ENCODE results near the gene SNUPN.

The SNUPN gene

GRCh38 chr15:75640483-75641178 lies 15.1 kb upstream of the SNUPN start:
- H3K4me3 ChIP-seq (ENCODE audit: low read length): peak overlapping the region; percentile 99
- peak; percentile 64 for TF ChIP-seq CTCF (IDR thresholded peaks at IDR 0.05; ENCODE audit: low read depth, low read length, poor library complexity, severe bottlenecking)
- TF ChIP-seq EZH2phosphoT487 (IDR thresholded peaks at IDR 0.05; ENCODE audit: borderline replicate concordance, low read length): no peak
- H3K27ac ChIP-seq (ENCODE audit: low read depth, low read length): peak overlapping the region; percentile 78
- H3K4me1 ChIP-seq (ENCODE audit: control insufficient read depth, low read length): peaks cover 33% of the 10 kb centered on the region
- H3K27me3 ChIP-seq (ENCODE audit: control insufficient read depth, low read length): peaks cover 3% of the 10 kb centered on the region; the same call in 1 of the 2 replicates
- peaks cover 34% of the 10 kb centered on the region for H3K36me3 ChIP-seq (ENCODE audit: control insufficient read depth, low read length)
- peaks cover 44% of the 10 kb centered on the region for H3K79me2 ChIP-seq (ENCODE audit: control insufficient read depth, low read length)
- no peaks in the 10 kb centered on the region for H3K9me3 ChIP-seq (ENCODE audit: control insufficient read depth, insufficient read depth, low read length)
- H3F3A ChIP-seq (ENCODE audit: control insufficient read depth, insufficient read depth): peaks cover 9% of the 10 kb centered on the region
- H3K9me2 ChIP-seq (replicated peaks; ENCODE audit: control insufficient read depth, low read length): no peaks in the 10 kb centered on the region
- H3K4me2 ChIP-seq (ENCODE audit: low read length): peak overlapping the region; percentile 96
- peaks cover 22% of the 10 kb centered on the region for H4K20me1 ChIP-seq (ENCODE audit: control insufficient read depth, insufficient read depth, low read depth, low read length)

DNA sequence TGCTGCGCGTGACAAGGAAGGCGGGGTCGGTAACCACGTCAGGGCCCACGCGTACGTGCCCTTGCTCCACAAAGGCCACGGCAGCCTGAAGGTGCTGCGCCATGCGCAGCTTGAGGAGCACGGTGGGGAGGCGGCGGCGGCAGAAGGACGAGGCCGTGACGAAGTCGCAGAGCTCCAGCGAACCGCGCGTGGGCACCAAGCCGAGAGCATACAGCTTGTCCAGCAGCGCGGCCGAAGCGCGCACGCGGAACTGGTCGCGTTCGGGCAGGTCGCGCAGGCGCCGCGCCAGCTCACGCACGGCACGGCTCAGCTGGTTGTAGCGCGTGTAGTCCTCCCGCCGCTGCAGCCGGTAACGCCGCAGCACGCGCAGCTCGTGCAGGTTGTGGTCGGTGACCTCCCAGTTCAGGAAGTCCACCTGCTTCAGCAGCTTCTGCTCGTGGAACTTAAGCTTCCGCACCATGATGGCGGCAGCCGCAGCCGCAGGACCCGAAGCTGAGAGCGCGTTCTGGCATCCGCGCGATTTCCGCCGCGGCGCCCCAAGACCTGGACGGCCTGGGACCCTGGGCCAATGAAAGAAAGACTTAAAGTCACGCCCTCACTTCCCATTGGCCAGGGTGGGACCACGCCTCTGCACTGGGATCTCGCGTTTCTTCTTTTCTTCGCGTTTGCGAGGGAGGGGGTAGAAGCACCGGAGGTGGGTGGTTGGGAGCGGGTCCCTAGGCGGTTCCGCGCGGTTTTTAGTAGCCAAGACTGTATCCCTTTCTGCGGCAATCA lies 14.4 kb upstream of the SNUPN start, which contains the start of gene IMP3:
Gene IMP3 (minus strand): TSS at position 516 of the 774 bp plus-strand sequence. CDS start 56 bp downstream, at position 460.
- Histone ChIP-seq H3K4me2 (ENCODE audit: low read length) (peak within 1 kb of the TSS; percentile 96), H3K4me1 (ENCODE audit: control insufficient read depth, low read length) (peaks cover 33% of the 10 kb centered on the region), H3K36me3 (ENCODE audit: control insufficient read depth, low read length) (peaks cover 34% of the 10 kb centered on the region), H3K4me3 (ENCODE audit: low read length) (peak within 1 kb of the TSS; percentile 99), H3K27ac (ENCODE audit: low read depth, low read length) (peak within 1 kb of the TSS; percentile 78), H3K27me3 (ENCODE audit: control insufficient read depth, low read length) (peaks cover 3% of the 10 kb centered on the region; the same call in 1 of the 2 replicates), H4K20me1 (ENCODE audit: control insufficient read depth, insufficient read depth, low read depth, low read length) (peaks cover 22% of the 10 kb centered on the region), H3K9me2 (replicated peaks; ENCODE audit: control insufficient read depth, low read length) (no peaks in the 10 kb centered on the region), H3F3A (ENCODE audit: control insufficient read depth, insufficient read depth) (peaks cover 9% of the 10 kb centered on the region), H3K9me3 (ENCODE audit: control insufficient read depth, insufficient read depth, low read length) (no peaks in the 10 kb centered on the region), H3K79me2 (ENCODE audit: control insufficient read depth, low read length) (peaks cover 45% of the 10 kb centered on the region)
- TF ChIP-seq EZH2phosphoT487 (IDR thresholded peaks at IDR 0.05; ENCODE audit: borderline replicate concordance, low read length) (no peak), CTCF (IDR thresholded peaks at IDR 0.05; ENCODE audit: low read depth, low read length, poor library complexity, severe bottlenecking) (no peak)

DNA sequence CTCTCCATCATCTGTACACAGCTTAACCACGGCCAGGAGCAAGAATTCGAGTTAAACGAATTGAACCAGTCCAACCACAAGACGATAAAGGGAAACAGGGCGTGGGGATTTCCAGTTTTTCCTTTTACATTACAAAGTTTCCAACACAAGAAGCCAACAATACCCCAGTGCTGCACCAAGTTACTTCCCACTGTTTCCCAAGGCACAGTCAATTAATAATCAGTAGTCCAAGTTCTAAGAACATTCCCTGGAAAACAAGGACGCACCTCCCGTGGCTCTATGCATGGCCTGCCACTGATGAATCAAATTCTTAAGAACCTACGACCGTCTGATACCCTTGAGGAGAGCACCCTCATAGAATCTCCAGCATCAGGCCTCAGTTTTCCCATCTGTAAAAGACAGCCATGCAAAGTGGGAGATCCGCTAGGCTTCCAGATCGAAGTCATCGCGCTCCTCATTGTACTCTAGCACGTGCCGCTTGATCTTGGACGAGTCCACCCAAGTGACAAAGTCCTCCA lies 13.7 kb upstream of the SNUPN start:
- peaks cover 45% of the 10 kb centered on the region for H3K79me2 ChIP-seq (ENCODE audit: control insufficient read depth, low read length)
- H3K27ac ChIP-seq (ENCODE audit: low read depth, low read length): peak overlapping the region; percentile 78
- H3F3A ChIP-seq (ENCODE audit: control insufficient read depth, insufficient read depth): peaks cover 9% of the 10 kb centered on the region
- peaks cover 33% of the 10 kb centered on the region for H3K4me1 ChIP-seq (ENCODE audit: control insufficient read depth, low read length)
- no peaks in the 10 kb centered on the region for H3K27me3 ChIP-seq (ENCODE audit: control insufficient read depth, low read length)
- peak overlapping the region; percentile 99 for H3K4me3 ChIP-seq (ENCODE audit: low read length)
- H3K4me2 ChIP-seq (ENCODE audit: low read length): peak overlapping the region; percentile 71
- peaks cover 22% of the 10 kb centered on the region for H4K20me1 ChIP-seq (ENCODE audit: control insufficient read depth, insufficient read depth, low read depth, low read length)
- H3K9me2 ChIP-seq (replicated peaks; ENCODE audit: control insufficient read depth, low read length): no peaks in the 10 kb centered on the region
- peaks cover 34% of the 10 kb centered on the region for H3K36me3 ChIP-seq (ENCODE audit: control insufficient read depth, low read length)
- H3K9me3 ChIP-seq (ENCODE audit: control insufficient read depth, insufficient read depth, low read length): no peaks in the 10 kb centered on the region
- no peak for TF ChIP-seq EZH2phosphoT487 (IDR thresholded peaks at IDR 0.05; ENCODE audit: borderline replicate concordance, low read length)
- no peak for TF ChIP-seq CTCF (IDR thresholded peaks at IDR 0.05; ENCODE audit: low read depth, low read length, poor library complexity, severe bottlenecking)
